Measurements from ENCODE around the gene GPR158.

Gene GPR158

DNA sequence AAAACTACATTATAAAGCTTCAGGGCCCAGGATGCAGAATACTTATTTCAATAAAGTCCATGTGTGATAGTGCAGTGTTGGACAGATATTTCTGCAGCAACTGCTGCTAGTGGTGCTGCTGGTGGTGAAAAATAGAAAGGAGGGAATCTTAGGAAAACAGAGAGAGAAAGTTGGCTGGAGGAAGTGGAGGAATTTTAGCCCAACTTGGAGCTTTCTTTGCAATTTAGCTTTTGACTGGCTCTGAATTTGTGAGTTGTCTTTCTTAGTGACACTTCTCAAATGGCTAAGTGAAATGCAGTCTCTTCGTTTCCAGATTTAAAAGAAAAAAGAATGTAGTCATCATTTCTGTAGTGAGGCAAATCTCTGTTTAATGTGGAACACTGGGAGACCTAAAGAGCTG lies 45.4 kb downstream of the GPR158 start:
- no peaks in the 10 kb centered on the region for H3K4me1 ChIP-seq (ENCODE audit: control insufficient read depth in 1 of 2, insufficient read depth in 2 of 2, low read length in 2 of 2)
- H3K18ac ChIP-seq (ENCODE audit: low read length), result no peak overlapping the region
- no peaks in the 10 kb centered on the region for H3K79me2 ChIP-seq (ENCODE audit: control insufficient read depth, insufficient read depth, low read length, poor library complexity)
- no CpG with 5 or more reads among the region's 1 CpG for WGBS (ENCODE audit: extremely low coverage, insufficient coverage, insufficient read length)
- H2BK12ac ChIP-seq (ENCODE audit: low read length), result no peak overlapping the region
- no peak overlapping the region for H3K9ac ChIP-seq (ENCODE audit: low read length)
- no peak overlapping the region for H4K8ac ChIP-seq (ENCODE audit: low read depth, low read length)
- H3K36me3 ChIP-seq (ENCODE audit: control insufficient read depth in 1 of 2, insufficient read depth in 2 of 2, low read length in 2 of 2), result no peaks in the 10 kb centered on the region
- no peak overlapping the region for H3K23ac ChIP-seq (ENCODE audit: low read length)
- H3K27ac ChIP-seq (ENCODE audit: low read depth, low read length), result no peak overlapping the region
- H3K9me3 ChIP-seq (ENCODE audit: insufficient read depth, low read depth, low read length), result no peaks in the 10 kb centered on the region
- no peak overlapping the region for H3K4me3 ChIP-seq (ENCODE audit: low read depth, low read length)
- H4K12ac ChIP-seq (ENCODE audit: low read depth, low read length), result no peak overlapping the region
- H3K4ac ChIP-seq (ENCODE audit: low read depth, low read length), result no peak overlapping the region
- H3K14ac ChIP-seq (ENCODE audit: low read length), result no peak overlapping the region
- no peak overlapping the region for H2AK5ac ChIP-seq (ENCODE audit: low read length)
- no peak for DNase-seq
- H2AFZ ChIP-seq (ENCODE audit: insufficient read depth, low read length, poor library complexity), result no peak overlapping the region
- no peaks in the 10 kb centered on the region for H3K27me3 ChIP-seq (ENCODE audit: insufficient read depth, low read length)
- H4K91ac ChIP-seq (ENCODE audit: low read depth, low read length), result no peak overlapping the region
- H2BK5ac ChIP-seq (ENCODE audit: low read depth, low read length, poor library complexity), result no peak overlapping the region
- no peak overlapping the region for H2BK120ac ChIP-seq (ENCODE audit: insufficient read depth, low read length, poor library complexity)
- H3K4me2 ChIP-seq (ENCODE audit: low read length), result no peak overlapping the region
- H3K79me1 ChIP-seq (ENCODE audit: low read length), result no peaks in the 10 kb centered on the region

- Histone ChIP-seq H3K79me2 (ENCODE audit: control insufficient read depth, insufficient read depth, low read length, poor library complexity) (no peaks in the 10 kb centered on the region), H3K4ac (ENCODE audit: low read depth, low read length) (no peak overlapping the region)
- WGBS (ENCODE audit: extremely low coverage, insufficient coverage, insufficient read length), result 100% methylated on average over 3 of the region's 7 CpGs
These were observed 47.4 kb downstream of the GPR158 start for GRCh38 chr10:25222085-25222660.

GRCh38 chr10:25226775-25227682 lies 52.2 kb downstream of the GPR158 start:
- H3K18ac ChIP-seq (ENCODE audit: low read length), result no peak overlapping the region
- no peak overlapping the region for H3K27ac ChIP-seq (ENCODE audit: low read depth, low read length)
- H2BK5ac ChIP-seq (ENCODE audit: low read depth, low read length, poor library complexity), result no peak overlapping the region
- no peak overlapping the region for H2AFZ ChIP-seq (ENCODE audit: insufficient read depth, low read length, poor library complexity)
- WGBS (ENCODE audit: extremely low coverage, insufficient coverage, insufficient read length), result no CpG with 5 or more reads among the region's 7 CpGs
- H3K79me2 ChIP-seq (ENCODE audit: control insufficient read depth, insufficient read depth, low read length, poor library complexity), result no peaks in the 10 kb centered on the region
- no peak overlapping the region for H2BK12ac ChIP-seq (ENCODE audit: low read length)
- no peak overlapping the region for H4K91ac ChIP-seq (ENCODE audit: low read depth, low read length)
- no peak overlapping the region for H3K4me3 ChIP-seq (ENCODE audit: low read depth, low read length)
- H4K12ac ChIP-seq (ENCODE audit: low read depth, low read length), result no peak overlapping the region
- H3K14ac ChIP-seq (ENCODE audit: low read length), result no peak overlapping the region
- H3K4me1 ChIP-seq (ENCODE audit: control insufficient read depth in 1 of 2, insufficient read depth in 2 of 2, low read length in 2 of 2), result no peaks in the 10 kb centered on the region
- no peak overlapping the region for H4K8ac ChIP-seq (ENCODE audit: low read depth, low read length)
- no peaks in the 10 kb centered on the region for H3K9me3 ChIP-seq (ENCODE audit: insufficient read depth, low read depth, low read length)
- H2BK120ac ChIP-seq (ENCODE audit: insufficient read depth, low read length, poor library complexity), result no peak overlapping the region
- peak; percentile 41 to 73 for DNase-seq
- no peak overlapping the region for H2AK5ac ChIP-seq (ENCODE audit: low read length)
- H3K36me3 ChIP-seq (ENCODE audit: control insufficient read depth in 1 of 2, insufficient read depth in 2 of 2, low read length in 2 of 2), result no peaks in the 10 kb centered on the region
- no peak overlapping the region for H3K4me2 ChIP-seq (ENCODE audit: low read length)
- no peaks in the 10 kb centered on the region for H3K79me1 ChIP-seq (ENCODE audit: low read length)
- no peak overlapping the region for H3K23ac ChIP-seq (ENCODE audit: low read length)
- no peak overlapping the region for H3K9ac ChIP-seq (ENCODE audit: low read length)
- no peaks in the 10 kb centered on the region for H3K27me3 ChIP-seq (ENCODE audit: insufficient read depth, low read length)
- no peak overlapping the region for H3K4ac ChIP-seq (ENCODE audit: low read depth, low read length)

More at GRCh38 chr10:25222085-25222660, 47.4 kb downstream of the GPR158 start:
- Histone ChIP-seq H4K91ac (ENCODE audit: low read depth, low read length) (no peak overlapping the region), H3K4me3 (ENCODE audit: low read depth, low read length) (no peak overlapping the region), H3K27ac (ENCODE audit: low read depth, low read length) (no peak overlapping the region), H3K14ac (ENCODE audit: low read length) (no peak overlapping the region), H2BK120ac (ENCODE audit: insufficient read depth, low read length, poor library complexity) (no peak overlapping the region), H3K9me3 (ENCODE audit: insufficient read depth, low read depth, low read length) (no peaks in the 10 kb centered on the region), H2BK12ac (ENCODE audit: low read length) (no peak overlapping the region), H3K9ac (ENCODE audit: low read length) (no peak overlapping the region), H3K4me2 (ENCODE audit: low read length) (no peak overlapping the region), H2BK5ac (ENCODE audit: low read depth, low read length, poor library complexity) (no peak overlapping the region), H2AK5ac (ENCODE audit: low read length) (no peak overlapping the region), H3K23ac (ENCODE audit: low read length) (no peak overlapping the region), H3K27me3 (ENCODE audit: insufficient read depth, low read length) (no peaks in the 10 kb centered on the region), H3K4me1 (ENCODE audit: control insufficient read depth in 1 of 2, insufficient read depth in 2 of 2, low read length in 2 of 2) (no peaks in the 10 kb centered on the region), H3K18ac (ENCODE audit: low read length) (no peak overlapping the region), H3K79me1 (ENCODE audit: low read length) (no peaks in the 10 kb centered on the region), H4K8ac (ENCODE audit: low read depth, low read length) (no peak overlapping the region), H3K36me3 (ENCODE audit: control insufficient read depth in 1 of 2, insufficient read depth in 2 of 2, low read length in 2 of 2) (no peaks in the 10 kb centered on the region), H2AFZ (ENCODE audit: insufficient read depth, low read length, poor library complexity) (no peak overlapping the region), H4K12ac (ENCODE audit: low read depth, low read length) (no peak overlapping the region)
- no peak for DNase-seq

- Histone ChIP-seq H4K12ac (ENCODE audit: low read depth, low read length) (no peak overlapping the region), H3K9ac (ENCODE audit: low read length) (no peak overlapping the region), H4K8ac (ENCODE audit: low read depth, low read length) (no peak overlapping the region), H2AK5ac (ENCODE audit: low read length) (no peak overlapping the region), H2AFZ (ENCODE audit: insufficient read depth, low read length, poor library complexity) (no peak overlapping the region), H3K14ac (ENCODE audit: low read length) (no peak overlapping the region), H4K91ac (ENCODE audit: low read depth, low read length) (no peak overlapping the region), H3K23ac (ENCODE audit: low read length) (no peak overlapping the region), H2BK5ac (ENCODE audit: low read depth, low read length, poor library complexity) (no peak overlapping the region), H3K18ac (ENCODE audit: low read length) (no peak overlapping the region), H3K27me3 (ENCODE audit: insufficient read depth, low read length) (no peaks in the 10 kb centered on the region), H3K79me1 (ENCODE audit: low read length) (no peaks in the 10 kb centered on the region), H3K9me3 (ENCODE audit: insufficient read depth, low read depth, low read length) (no peaks in the 10 kb centered on the region), H3K36me3 (ENCODE audit: control insufficient read depth in 1 of 2, insufficient read depth in 2 of 2, low read length in 2 of 2) (no peaks in the 10 kb centered on the region), H3K4me2 (ENCODE audit: low read length) (no peak overlapping the region), H2BK120ac (ENCODE audit: insufficient read depth, low read length, poor library complexity) (no peak overlapping the region), H3K4me1 (ENCODE audit: control insufficient read depth in 1 of 2, insufficient read depth in 2 of 2, low read length in 2 of 2) (no peaks in the 10 kb centered on the region), H3K4me3 (ENCODE audit: low read depth, low read length) (no peak overlapping the region), H2BK12ac (ENCODE audit: low read length) (no peak overlapping the region), H3K4ac (ENCODE audit: low read depth, low read length) (no peak overlapping the region), H3K27ac (ENCODE audit: low read depth, low read length) (no peak overlapping the region), H3K79me2 (ENCODE audit: control insufficient read depth, insufficient read depth, low read length, poor library complexity) (no peaks in the 10 kb centered on the region)
- WGBS (ENCODE audit: extremely low coverage, insufficient coverage, insufficient read length), result no CpG with 5 or more reads among the region's 2 CpGs
- no peak for DNase-seq
These were observed 57.0 kb downstream of the GPR158 start for GRCh38 chr10:25231751-25232150.

All from trophoblast cell (in vitro differentiated cells and primary cell).